ENCODE results near the gene UBE2D3.
"Not testable (repeated sequence)": the region's sequence is repeated elsewhere in the genome, so short reads cannot be mapped to it uniquely, and the experiment has no call there.

UBE2D3 gene

DNA sequence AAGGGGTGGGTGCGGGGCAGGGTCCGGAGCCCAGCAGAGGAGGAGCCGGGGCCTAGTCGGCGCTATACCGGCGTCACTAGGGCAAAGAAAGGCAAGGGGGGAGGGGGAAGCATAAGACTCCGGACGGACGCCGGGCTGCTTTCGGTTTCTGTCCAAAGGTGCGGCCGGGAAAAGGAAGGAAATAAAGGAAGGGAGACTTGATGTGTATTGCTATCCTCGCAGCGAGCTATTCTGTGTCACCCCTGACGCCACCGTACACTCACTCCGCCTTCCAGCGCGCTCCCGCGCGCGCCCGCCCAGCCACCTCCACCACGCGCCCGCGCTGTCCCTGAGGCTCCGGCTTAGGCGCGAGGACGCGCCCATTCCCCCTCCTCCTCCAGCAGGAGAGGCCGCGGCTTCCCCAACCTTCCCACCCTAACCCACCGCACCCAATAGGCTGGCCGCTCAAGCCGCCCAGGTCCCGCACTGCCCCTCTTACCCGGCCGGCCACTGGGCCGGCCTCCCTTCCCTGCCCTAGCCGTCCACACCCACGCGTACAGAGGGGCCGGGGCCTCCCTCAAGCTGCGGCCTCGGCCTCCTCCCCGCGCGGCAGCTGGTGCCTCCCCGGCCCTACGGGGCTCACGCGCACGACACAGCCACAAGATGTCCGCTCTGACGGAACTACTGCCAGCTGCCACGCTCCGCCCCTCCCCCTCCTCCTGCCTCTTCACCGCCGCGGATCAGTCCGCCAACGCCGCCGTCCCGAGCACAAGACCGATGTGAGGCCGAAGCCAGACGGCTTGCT, at the start of gene UBE2D3:
UBE2D3 (minus strand) TSS at position 662 of the 784 bp plus-strand sequence. CDS start 1,043 bp downstream, outside the sequence.
- DNase-seq (ENCODE audit: low read depth, low spot score) = peak; percentile 97

- no peak for DNase-seq (ENCODE audit: low read depth, low spot score)
Measured at GRCh38 chr4:102871772-102872171, 44.4 kb upstream of the UBE2D3 start.

- DNase-seq (ENCODE audit: low read depth, low spot score) = no peak
Measured at GRCh38 chr4:102869569-102870197, 42.3 kb upstream of the UBE2D3 start.

DNA sequence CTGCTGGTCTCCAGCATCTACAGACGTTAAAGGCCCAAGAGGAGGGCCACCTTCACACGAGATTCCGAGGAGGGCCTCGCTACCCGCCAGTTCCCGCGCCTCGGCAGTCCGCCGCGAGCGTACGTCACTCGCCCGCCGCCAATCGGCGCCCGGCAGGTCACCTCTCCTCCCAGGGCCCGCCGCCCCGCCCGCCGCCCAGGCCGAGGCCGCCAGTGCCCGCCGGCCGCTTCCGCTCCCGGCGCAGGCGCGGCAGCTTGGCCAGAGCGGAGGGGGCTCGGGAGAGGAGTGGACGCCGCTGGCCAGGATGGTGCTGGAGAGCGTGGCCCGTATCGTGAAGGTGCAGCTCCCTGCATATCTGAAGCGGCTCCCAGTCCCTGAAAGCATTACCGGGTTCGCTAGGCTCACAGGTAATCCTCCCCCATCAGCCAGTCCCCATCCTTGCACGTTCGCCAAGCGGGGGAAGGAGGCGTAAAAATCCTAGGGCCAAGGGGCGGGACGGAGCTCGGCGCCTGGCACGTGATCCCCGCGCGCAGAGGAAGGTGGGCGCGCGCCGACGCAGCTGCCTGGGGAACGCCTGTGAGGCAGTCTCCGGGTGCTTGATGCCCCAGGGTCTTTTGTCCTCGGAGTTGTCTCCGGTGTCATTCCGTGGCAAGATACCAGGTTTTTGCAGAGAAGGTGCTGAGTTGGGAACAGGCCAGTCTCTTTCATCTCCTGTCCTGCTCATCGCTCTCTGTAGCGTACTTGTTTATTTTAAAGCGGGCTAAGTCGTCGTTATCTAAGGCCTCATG, 41.6 kb upstream of the UBE2D3 start, which contains the start of gene CISD2:
CISD2 (plus strand) TSS at position 212 of the 788 bp plus-strand sequence; CDS start at position 305, 93 bp downstream.
- DNase-seq (ENCODE audit: low read depth, low spot score) = peak; percentile 78

DNA sequence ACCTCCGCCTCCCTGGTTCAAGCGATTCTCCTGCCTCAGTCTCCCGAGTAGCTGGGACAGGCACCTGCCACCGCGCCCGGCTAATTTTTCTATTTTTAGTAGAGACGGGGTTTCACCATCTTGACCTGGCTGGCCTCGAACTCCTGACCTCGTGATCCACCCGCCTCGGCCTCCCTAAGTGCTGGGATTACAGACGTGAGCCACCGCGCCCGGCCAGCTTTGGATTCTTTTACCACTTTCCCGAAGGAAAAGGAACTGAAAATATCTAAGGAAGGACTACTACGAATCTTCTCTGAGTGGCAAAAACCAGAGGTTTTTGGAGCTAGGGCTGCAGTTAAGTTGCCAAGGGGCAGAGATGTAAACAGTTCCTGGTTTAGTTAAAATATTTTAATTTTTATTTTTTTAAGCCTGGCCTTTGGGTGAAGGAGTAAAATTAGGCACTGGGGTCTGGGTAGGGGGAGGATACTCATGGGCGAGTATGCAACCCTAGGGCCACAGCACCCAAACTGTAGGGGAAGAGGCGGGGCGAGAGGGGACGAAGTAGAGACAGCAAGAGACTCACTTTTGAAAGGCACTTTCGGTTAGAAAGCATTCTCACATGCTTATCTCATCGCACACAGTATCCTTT, 40.9 kb upstream of the UBE2D3 start:
- DNase-seq (ENCODE audit: low read depth, low spot score) = no peak

- DNase-seq (ENCODE audit: low read depth, low spot score) = no peak
Measured at GRCh38 chr4:102867278-102868152, 40.2 kb upstream of the UBE2D3 start.

DNA sequence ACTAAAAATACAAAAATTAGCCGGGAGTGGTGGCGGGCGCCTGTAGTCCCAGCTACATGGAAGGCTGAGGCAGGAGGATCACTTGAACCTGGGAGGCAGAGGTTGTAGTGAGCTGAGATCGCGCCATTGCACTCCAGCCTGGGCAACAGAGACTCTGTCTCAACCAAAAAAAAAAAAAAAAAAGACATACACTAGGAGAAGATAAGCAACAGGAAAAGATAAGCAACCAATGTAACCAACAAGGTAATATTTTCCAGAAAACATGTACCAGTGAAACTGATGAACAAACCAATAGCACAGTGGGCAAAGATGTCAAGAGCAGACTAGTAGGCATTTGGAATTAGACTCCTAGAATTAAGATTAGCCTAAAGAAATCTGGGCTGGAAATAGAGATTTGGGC, 38.0 kb upstream of the UBE2D3 start:
- not testable (repeated sequence) for DNase-seq (ENCODE audit: low read depth, low spot score)

GRCh38 chr4:102862747-102863146, 35.4 kb upstream of the UBE2D3 start:
- DNase-seq (ENCODE audit: low read depth, low spot score) = no peak

GRCh38 chr4:102862016-102862415, 34.7 kb upstream of the UBE2D3 start:
- DNase-seq (ENCODE audit: low read depth, low spot score) = no peak

DNA sequence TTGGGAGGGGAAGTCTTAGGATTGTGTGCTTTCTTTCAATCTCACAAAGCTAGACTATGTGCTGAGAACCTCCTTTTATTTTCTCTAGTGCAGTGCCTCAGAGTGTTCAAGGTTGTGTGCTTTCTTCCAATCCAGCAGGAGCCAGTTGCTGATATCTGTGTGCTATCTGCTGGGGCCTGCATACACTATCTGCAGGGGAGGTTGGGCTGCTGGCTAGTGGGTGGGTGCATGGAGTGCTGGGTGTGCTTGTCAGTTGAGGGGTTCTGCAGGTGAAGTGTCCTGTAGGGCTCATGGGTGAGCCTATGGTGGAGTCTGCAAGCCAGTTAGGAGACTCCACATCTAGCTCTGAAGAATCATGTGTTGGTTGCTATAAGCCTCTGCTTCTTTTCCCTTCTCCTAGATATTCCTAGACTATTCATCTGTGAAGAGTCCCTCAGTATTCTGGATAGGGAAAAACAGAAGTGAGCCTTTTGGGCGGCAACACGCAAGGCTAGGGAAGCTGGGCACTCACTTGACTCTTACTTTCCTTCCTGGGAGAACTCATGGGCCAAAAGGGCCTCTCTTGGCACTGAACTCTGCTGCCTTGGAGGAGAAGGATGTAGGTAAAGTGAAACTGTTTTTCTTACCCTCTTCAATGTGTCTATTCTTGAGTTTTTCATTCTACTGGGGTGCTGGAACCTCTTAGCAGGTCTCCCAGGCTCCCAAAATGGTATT, 33.4 kb upstream of the UBE2D3 start:
- DNase-seq (ENCODE audit: low read depth, low spot score) = no peak

DNA sequence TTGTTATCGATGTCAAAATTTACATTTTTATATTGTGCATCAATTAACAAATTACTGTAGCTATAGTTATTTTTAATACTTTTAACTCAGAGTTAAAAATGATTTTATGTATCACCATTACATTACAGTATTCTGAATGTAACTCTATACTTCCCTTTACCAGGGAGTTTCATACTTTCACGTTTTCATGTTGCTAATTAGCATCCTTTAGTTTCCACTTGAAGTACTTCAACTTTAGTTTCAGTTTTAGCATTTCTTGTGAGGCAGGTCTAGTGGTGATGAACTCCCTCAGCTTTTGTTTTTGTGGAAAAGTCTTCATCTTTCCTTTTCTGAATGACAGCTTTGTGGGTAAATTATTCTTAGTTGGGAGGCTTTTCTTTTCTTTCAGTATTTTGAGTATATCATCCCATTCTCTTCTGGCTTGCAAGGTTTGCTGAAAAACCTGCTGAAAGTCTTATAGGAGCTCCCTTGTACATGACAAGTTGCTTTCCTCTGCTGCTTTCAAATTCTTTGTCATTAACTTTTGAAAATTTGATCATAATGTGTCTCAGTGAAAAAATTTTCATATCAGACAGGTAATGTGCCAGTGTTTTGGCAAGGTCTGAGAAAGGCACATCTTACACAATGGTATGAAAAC, 31.6 kb upstream of the UBE2D3 start:
- no peak for DNase-seq (ENCODE audit: low read depth, low spot score)

DNA sequence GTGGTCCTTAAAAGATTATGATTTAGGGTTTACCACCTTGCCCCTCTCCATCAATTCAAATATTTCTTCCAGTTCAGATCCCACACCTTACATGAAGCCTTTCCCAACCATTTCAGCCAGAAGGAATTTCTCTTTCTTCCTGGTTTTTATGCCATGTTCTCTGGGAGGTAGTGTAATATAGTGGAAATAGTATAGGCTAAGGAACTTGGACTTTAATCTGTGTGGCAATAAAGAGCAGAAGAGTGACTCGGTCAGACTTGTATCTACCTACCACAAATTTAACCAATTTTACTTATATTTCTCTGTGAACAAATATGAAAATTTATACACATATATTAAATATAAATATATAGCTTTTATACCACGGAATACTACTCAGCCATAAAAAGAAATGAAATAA, 23.0 kb upstream of the UBE2D3 start:
- DNase-seq (ENCODE audit: low read depth, low spot score) = no peak

DNA sequence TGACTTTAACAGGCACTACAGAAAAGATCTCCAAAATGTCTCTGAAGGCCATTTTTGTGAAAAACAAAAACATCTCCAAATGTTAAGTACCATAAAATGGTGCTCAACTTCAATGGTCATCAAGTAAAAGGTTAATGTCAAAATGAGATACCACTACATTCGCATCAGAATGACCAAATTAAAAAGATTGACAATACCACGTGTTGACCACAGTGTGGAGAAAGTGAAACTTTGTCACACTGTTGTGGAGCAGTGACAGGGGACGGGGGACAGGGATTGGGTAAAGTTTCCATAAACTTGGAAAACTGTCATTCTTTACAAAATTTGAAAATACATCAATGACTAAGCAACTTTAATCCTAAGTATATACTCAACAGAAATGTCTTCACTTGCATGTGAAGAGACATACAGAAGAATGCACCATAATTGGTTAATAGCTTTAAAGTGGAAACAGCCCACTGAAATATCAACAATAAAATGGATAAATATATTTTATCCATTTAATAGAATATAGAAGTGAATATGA, 22.3 kb upstream of the UBE2D3 start:
- DNase-seq (ENCODE audit: low read depth, low spot score) = no peak

DNA sequence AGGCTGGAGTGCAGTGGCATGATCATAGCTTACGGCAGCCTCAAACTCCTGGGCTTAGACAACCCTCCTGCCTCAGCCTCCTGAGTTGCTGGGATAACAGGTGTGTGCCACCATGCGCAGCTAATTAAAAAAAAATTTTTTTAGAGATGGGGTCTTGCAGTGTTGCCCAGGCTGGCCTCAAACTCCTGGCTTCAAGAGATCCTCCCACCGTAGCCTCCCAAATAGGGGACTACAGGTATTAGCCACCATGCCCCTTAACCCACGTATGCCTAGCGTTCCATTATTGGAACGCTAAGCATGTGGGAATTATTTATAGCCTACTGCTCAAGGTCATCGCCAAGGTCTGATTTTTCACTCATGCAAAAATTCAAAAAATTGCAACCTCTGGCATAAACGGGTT, 20.3 kb upstream of the UBE2D3 start:
- DNase-seq (ENCODE audit: low read depth, low spot score) = no peak

- no peak for DNase-seq (ENCODE audit: low read depth, low spot score)
Measured at GRCh38 chr4:102843938-102844337, 16.6 kb upstream of the UBE2D3 start.

DNA sequence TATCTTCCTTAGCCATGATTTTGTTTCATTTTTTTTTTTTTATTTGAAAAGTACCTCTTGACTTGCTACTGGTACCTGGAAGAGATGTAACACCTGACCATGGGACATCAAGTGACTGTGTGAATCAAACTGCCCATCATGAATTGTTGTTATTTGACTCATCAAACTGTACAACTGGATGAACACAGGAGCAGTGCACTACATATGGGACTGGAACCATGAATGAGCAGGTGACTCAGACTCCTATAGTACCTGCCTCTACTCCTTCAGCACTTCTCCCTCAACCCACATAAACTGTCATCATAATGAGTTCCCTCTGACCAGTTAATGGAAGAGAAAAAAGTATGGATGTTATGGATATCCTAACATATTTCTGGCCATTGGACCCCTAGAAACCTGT, 15.9 kb upstream of the UBE2D3 start:
- no peak for DNase-seq (ENCODE audit: low read depth, low spot score)

GRCh38 chr4:102842367-102842766, 15.0 kb upstream of the UBE2D3 start:
- no peak for DNase-seq (ENCODE audit: low read depth, low spot score)

GRCh38 chr4:102836596-102836995, 9.2 kb upstream of the UBE2D3 start:
- DNase-seq (ENCODE audit: low read depth, low spot score) = no peak

DNA sequence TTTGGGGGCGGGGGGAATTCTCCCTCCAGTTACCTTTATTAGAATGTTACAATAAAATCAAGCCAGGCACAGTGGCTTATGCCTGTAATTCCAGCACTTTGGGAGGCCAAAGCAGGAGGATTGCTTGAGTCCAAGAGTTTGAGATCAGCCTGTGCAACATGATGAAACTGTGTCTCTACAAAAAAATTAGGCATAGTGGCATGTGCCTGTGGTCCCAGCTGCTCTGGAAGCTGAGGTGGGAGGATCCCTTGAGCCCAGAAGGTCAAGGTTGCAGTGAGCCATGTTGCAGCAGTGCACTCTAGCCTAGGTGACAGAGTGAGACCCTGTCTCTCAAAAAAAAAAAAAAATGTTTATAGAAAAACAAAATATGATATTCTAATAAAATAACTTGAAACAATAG, 5.3 kb upstream of the UBE2D3 start:
- no peak for DNase-seq (ENCODE audit: low read depth, low spot score)
